BE2C (cell line): Measurements from ENCODE around the gene EYS.
"Not testable (repeated sequence)": the region's sequence is repeated elsewhere in the genome, so short reads cannot be mapped to it uniquely, and the experiment has no call there.

Experiments used
- DNase-seq: peaks from one replicate; pipeline ENCODE4 v3.0.0-alpha.2; 2020
- H3K27me3 ChIP-seq: fragments of 250-450 bp; sonication (Bioruptor Pico); 2 replicates; pipeline ENCODE4 v1.5.1; 2020; ENCODE audit warnings: mild to moderate bottlenecking
- H3K36me3 ChIP-seq: fragments of 250-450 bp; sonication (Bioruptor Pico); 2 replicates; pipeline ENCODE4 v1.5.1; 2020; ENCODE audit warnings: mild to moderate bottlenecking
- H3K4me1 ChIP-seq: fragments of 250-450 bp; sonication (Bioruptor Pico); 2 replicates; pipeline ENCODE4 v1.5.1; 2020
- H3K4me3 ChIP-seq: 2 replicates; pipeline ENCODE4 v1.5.1; 2011; ENCODE audit warnings: low read depth, low read length
- H3K9me3 ChIP-seq: fragments of 250-450 bp; sonication (Bioruptor Pico); 2 replicates; pipeline ENCODE4 v1.5.1; 2020
- CTCF ChIP-seq: IDR thresholded peaks from 2 replicates; pipeline ENCODE4 v1.5.1; 2012; ENCODE audit warnings: mild to moderate bottlenecking, low read depth, low read length

The EYS gene

GRCh38 chr6:65006788-65007187, 700.2 kb downstream of the EYS start:
- no peak overlapping the region for H3K4me3 ChIP-seq
- no peak for DNase-seq
- H3K4me1 ChIP-seq: no peaks in the 10 kb centered on the region
- no peak for TF ChIP-seq CTCF
- H3K9me3 ChIP-seq: no peaks in the 10 kb centered on the region
- no peaks in the 10 kb centered on the region for H3K36me3 ChIP-seq
- H3K27me3 ChIP-seq: no peaks in the 10 kb centered on the region

GRCh38 chr6:65004283-65004682, 702.7 kb downstream of the EYS start:
- Histone ChIP-seq H3K27me3 (no peaks in the 10 kb centered on the region), H3K9me3 (no peaks in the 10 kb centered on the region), H3K36me3 (no peaks in the 10 kb centered on the region), H3K4me3 (no peak overlapping the region), H3K4me1 (no peaks in the 10 kb centered on the region)
- DNase-seq: no peak
- no peak for TF ChIP-seq CTCF

GRCh38 chr6:65002882-65003281, 704.1 kb downstream of the EYS start:
- not testable (repeated sequence) for H3K9me3 ChIP-seq, H3K36me3 ChIP-seq, H3K27me3 ChIP-seq, DNase-seq, H3K4me3 ChIP-seq, H3K4me1 ChIP-seq

- no peaks in the 10 kb centered on the region for H3K36me3 ChIP-seq
- H3K9me3 ChIP-seq: no peaks in the 10 kb centered on the region
- H3K4me3 ChIP-seq: no peak overlapping the region
- no peak for TF ChIP-seq CTCF
- H3K4me1 ChIP-seq: no peaks in the 10 kb centered on the region
- no peak for DNase-seq
- no peaks in the 10 kb centered on the region for H3K27me3 ChIP-seq
These were observed 706.2 kb downstream of the EYS start for GRCh38 chr6:65000815-65001214.

GRCh38 chr6:64998204-64998603, 708.8 kb downstream of the EYS start:
- no peak for TF ChIP-seq CTCF
- Histone ChIP-seq H3K4me3 (no peak overlapping the region), H3K27me3 (no peaks in the 10 kb centered on the region), H3K9me3 (no peaks in the 10 kb centered on the region), H3K36me3 (no peaks in the 10 kb centered on the region), H3K4me1 (no peaks in the 10 kb centered on the region)
- no peak for DNase-seq

GRCh38 chr6:64996301-64996700, 710.7 kb downstream of the EYS start:
- TF ChIP-seq CTCF: no peak

GRCh38 chr6:64990652-64991304, 716.2 kb downstream of the EYS start:
- Histone ChIP-seq H3K9me3 (no peaks in the 10 kb centered on the region), H3K27me3 (no peaks in the 10 kb centered on the region), H3K36me3 (no peaks in the 10 kb centered on the region), H3K4me1 (no peaks in the 10 kb centered on the region), H3K4me3 (no peak overlapping the region)
- TF ChIP-seq CTCF: no peak
- DNase-seq: no peak

More at GRCh38 chr6:64996301-64996700, 710.7 kb downstream of the EYS start:
- Histone ChIP-seq H3K27me3 (no peaks in the 10 kb centered on the region), H3K4me1 (no peaks in the 10 kb centered on the region), H3K4me3 (no peak overlapping the region), H3K9me3 (no peaks in the 10 kb centered on the region), H3K36me3 (no peaks in the 10 kb centered on the region)
- DNase-seq: no peak
